Measurements from ENCODE around the gene HINT2.

HINT2 gene

GRCh38 chr9:35814841-35815543, at the start of gene HINT2:
TSS of gene HINT2 (minus strand) at chr9:35815042. CDS start at chr9:35814979, 63 bp downstream.
- DNase-seq: peak; percentile 99

- no peak for DNase-seq
Observed at GRCh38 chr9:35863583-35863982, 48.7 kb upstream of the HINT2 start.

GRCh38 chr9:35862328-35862727, 47.5 kb upstream of the HINT2 start:
- no peak for DNase-seq

- no peak for DNase-seq
Observed at GRCh38 chr9:35861161-35861897, 46.5 kb upstream of the HINT2 start.

GRCh38 chr9:35859990-35860339, 45.1 kb upstream of the HINT2 start:
- DNase-seq: no peak

- DNase-seq: no peak
Observed at GRCh38 chr9:35859310-35859989, 44.6 kb upstream of the HINT2 start.

- no peak for DNase-seq
Observed at GRCh38 chr9:35858458-35858857, 43.6 kb upstream of the HINT2 start.

- no peak for DNase-seq
Observed at GRCh38 chr9:35856882-35857281, 42.0 kb upstream of the HINT2 start.

GRCh38 chr9:35856206-35856605, 41.4 kb upstream of the HINT2 start:
- no peak for DNase-seq

GRCh38 chr9:35854091-35854762, 39.4 kb upstream of the HINT2 start:
- no peak for DNase-seq

GRCh38 chr9:35852876-35853865, 38.3 kb upstream of the HINT2 start:
- no peak for DNase-seq

GRCh38 chr9:35852267-35852815, 37.5 kb upstream of the HINT2 start:
- no peak for DNase-seq

- peak; percentile 53 for DNase-seq
Observed at GRCh38 chr9:35847792-35848572, 33.1 kb upstream of the HINT2 start.

- DNase-seq: no peak
Observed at GRCh38 chr9:35845824-35846771, 31.3 kb upstream of the HINT2 start.

- DNase-seq: no peak
Observed at GRCh38 chr9:35844628-35845270, 29.9 kb upstream of the HINT2 start.

GRCh38 chr9:35842795-35843194, 28.0 kb upstream of the HINT2 start:
- DNase-seq: no peak

- no peak for DNase-seq
Observed at GRCh38 chr9:35842020-35842745, 27.3 kb upstream of the HINT2 start.

GRCh38 chr9:35841645-35841900, 26.7 kb upstream of the HINT2 start:
- DNase-seq: no peak

All from stimulated activated CD4-positive, alpha-beta T cell treated with anti-CD3 and anti-CD28 coated beads, Interleukin-15, amount 100 ng/mL, for 24 hours (primary cell).